8988T (cell line): ENCODE results near the gene TP73.
A peak's percentile ranks its signal among the peaks of the same experiment; 100 is the strongest.

Experiments used
- DNase-seq: peaks from one replicate; pipeline ENCODE4 v3.0.0; 2011

The TP73 gene

DNA sequence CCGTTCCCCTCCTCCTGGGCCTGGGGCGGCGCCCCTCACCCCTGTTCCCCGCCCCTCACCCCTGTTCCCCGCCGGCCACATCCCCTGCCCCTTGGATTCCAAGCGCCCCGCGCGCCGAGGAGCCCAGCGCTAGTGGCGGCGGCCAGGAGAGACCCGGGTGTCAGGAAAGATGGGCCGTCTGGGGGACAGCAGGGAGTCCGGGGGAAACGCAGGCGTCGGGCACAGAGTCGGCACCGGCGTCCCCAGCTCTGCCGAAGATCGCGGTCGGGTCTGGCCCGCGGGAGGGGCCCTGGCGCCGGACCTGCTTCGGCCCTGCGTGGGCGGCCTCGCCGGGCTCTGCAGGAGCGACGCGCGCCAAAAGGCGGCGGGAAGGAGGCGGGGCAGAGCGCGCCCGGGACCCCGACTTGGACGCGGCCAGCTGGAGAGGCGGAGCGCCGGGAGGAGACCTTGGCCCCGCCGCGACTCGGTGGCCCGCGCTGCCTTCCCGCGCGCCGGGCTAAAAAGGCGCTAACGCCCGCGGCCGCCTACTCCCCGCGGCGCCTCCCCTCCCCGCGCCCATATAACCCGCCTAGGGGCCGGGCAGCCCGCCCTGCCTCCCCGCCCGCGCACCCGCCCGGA, at the start of gene TP73:
TP73 (plus strand) TSS at position 587 of the 618 bp plus-strand sequence. CDS start 29,850 bp downstream, outside the sequence.
- DNase-seq = peak; percentile 56

DNA sequence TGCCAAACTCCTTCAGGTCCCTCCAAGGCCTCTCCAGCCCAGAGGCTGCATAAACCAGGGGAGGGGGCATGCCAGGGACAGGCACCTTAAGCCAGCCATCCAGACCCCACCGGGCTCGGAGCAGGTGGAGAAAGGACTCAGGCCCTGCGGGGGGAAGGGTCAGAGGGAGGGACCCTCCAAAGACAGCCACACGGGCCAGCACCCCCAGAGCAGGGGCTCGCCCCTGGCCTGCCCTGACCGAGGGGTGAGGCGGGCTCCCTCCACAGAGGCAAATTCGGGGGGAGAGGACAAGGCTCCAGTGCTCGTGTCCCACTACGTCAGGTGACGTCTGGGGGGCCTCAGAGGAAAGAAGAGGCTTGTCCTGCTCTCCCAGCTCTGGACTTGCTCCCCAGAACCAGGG, 49.2 kb upstream of the TP73 start:
- no peak for DNase-seq

DNA sequence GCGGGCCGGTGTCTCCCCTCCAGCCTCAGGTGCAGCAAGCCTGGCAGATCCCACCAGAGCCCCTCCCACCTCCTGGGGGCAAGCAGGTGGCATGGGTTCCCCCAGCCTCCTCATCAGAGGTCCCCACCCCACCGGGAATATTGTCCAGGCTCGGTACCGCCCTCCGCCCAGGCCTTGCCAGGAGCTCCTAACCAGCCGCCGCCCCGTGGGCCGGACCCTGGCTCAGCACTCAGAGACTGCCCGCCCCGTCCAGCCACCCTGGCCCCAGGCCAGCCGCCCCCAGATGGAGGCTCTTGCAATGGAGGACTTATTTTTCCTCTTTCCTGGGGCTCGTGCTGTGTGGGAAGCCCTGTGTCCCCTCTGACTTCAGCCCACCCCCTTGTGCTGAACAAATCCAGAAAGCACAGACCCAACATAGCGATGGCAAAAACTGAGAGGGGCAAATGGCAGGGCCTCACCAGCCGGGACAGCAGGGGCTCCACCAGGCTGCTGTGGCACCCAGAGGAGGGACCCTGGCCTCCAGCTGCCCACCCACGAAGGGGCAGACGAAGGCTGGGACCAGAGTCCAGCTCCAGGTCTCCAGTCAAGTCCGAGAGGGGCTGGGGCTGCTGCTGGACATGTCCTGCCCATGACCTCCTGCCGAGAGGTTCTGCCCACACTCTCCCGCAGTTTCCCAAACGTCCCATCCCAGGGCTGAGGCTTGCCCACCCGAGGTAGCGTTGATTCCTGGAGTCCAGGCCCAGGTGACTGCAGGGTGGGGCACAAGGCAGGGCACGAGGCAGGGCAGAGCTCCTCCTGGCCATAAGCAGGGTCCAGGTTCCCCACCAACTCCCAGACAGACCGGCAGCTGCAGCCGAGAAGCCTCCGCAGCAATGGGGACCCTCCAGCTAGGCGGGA, 48.5 kb upstream of the TP73 start:
- DNase-seq = no peak

DNA sequence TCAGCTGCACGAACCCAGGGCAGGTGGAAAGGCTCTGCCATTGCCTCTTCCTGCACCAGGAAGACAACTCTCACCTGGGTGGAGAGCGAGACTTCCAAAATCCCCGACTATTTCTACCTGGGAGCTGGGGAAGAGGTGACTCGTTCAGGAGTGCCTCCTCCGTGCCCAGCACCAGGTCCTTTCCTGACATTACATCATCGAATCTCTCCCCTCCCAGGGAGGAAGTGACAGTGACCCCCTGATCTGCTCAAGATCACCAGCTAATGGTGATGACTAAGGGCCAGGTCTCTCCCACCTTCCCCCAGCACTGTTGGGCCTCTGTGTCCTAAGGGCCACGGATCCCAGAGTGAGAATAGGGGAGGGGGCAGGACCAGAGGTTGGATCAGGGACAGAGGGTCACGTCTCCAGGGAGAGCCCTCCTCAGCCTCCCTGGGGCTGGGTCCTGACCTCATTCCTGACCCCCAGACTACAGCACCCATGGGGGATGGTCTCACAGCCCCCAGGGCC, 47.8 kb upstream of the TP73 start:
- DNase-seq = no peak

DNA sequence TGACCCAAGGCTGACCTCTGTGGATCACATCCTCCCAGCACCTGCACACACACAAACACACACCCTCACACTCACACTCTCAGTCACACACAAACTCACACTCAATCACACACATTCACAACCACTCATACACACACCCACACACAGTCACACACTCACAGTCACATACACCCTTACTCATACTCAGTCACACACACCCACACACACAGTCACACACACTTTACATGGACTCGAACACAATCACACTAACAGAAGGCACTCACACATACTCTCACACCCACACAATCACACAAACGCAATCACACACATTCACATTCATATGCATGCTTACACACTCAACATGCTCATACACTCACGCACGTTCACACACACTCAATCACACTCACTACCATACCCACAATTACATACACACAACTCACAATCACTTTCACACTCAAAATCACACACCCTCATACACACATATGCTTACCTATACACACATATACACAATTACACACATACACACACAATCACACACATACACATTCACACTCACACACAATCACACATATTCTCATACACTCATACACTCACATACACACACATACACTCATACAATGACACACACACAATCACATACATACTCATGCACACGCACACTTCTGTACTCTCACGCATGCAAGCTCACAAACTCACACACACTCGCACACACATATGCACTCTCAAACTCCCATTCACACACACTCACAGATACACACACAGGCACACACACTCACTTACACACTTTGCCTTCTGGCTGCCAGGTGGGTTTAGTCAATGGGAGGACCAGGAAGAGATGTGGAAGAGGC, 47.1 kb upstream of the TP73 start:
- no peak for DNase-seq

DNA sequence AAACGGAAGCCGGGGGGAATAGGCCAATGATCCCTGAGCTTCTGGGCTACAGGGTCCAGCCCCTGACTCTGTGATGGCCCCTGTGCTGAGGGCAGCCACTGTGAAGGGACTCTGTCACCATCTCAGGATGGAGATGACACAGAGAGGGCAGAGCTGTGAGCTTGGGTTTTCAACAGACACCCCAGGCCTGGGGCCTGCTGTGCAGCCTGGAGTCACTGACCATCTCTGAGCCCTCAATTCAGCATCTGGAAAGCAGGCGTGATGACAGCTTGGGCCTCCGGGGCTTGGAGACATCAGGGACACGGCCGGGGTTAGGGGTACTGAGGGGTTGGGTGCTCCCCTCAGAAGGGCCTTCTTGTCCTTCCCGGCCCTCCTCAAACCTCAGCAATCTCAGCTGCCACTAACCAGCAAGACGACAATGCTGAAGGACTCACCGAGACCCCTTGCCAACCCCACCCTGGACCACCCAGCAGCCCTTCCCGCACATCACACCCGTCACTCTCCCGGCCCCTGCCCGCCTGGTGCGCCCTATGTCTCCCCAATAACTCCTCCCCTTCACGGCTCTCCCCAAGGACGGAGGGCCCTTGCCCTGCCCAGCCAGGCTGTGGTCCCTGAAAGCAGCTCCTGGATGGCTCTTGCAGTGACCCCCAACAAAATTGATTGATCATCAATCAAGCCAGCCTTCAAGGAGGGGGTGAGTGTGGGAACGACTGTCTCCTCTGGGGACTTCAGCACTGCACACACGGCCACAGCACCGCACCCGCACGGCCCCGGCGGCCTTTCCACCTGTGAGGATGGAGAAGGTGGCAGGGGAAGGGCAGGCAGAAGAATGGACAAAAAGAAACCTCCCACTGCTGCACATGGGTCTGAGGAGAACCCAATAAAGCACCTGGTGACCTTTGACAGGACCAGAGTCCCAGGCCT, 45.3 kb upstream of the TP73 start:
- DNase-seq = no peak

DNA sequence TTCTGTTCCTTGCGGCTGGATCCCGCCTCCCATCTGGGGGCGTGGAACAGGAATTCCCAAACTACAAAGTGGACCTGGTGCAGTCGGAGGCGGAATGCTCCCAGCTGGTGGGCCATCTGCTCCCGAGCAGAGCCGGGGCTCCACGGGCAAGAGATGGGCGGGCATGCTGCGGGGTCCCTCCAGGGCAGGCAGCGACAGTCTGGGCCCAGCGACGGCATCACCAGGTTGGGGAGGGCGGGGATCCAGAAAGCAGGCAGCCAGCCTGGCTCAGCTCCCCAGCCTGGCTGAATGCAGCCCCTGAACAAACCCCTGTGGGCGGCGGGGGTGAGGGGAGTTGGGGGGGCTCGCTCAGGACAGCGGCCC, 44.6 kb upstream of the TP73 start:
- DNase-seq = no peak

DNA sequence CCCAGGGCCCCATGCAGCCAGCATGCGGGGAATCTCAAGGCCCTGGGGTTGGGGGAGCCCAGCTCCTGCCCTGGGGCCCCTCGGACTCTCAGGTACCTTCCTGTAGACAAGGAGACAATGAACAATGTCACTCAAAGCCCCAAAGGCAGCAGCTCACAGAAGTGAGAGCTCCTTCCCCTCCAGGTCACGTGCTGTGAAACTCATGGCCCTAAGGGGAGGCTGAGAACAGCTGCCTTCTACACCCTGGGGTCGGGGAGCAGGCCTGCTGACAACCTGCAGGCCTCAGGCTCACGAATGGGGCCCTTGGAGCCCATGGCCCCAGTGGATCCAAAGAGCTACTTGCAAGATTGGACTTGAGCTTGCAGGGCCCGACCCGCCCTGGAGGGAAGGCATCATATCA, 44.2 kb upstream of the TP73 start:
- DNase-seq = no peak

DNA sequence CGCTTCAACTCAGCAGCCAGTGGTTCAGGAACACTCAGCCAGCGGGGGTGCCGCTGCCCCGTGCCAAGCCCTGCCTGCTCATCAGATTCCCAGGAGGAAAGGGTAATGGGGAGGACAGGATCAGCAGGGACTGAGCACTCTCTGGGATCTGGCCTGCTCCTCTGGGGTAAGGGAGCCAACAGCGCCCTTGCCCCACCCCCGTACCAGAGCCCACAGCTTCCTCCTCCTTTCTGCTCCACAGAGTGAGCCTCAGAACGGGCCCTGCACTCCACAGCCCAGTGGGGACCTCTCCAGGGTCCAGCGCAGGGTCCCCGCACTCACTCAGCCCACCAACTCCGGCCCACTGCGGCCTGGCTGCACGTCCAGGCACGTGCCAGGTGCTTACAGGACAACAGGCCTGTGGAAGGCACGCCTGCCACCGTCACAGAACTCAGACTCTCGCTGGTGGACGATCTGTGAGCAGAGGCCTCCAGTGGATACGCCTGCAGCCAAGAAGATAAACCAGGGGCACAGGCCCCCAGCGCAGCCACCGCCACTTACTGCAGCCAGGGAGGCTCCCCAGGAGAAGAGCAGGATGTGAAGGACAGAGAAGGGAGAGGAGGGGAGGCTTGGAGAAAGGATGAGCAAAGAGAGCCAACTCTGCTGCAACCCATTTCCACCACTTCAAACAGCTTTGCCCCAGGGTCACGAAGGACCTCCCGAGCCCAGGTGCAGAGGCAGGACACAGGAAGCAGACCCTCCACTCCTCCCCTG, 43.1 kb upstream of the TP73 start:
- no peak for DNase-seq

DNA sequence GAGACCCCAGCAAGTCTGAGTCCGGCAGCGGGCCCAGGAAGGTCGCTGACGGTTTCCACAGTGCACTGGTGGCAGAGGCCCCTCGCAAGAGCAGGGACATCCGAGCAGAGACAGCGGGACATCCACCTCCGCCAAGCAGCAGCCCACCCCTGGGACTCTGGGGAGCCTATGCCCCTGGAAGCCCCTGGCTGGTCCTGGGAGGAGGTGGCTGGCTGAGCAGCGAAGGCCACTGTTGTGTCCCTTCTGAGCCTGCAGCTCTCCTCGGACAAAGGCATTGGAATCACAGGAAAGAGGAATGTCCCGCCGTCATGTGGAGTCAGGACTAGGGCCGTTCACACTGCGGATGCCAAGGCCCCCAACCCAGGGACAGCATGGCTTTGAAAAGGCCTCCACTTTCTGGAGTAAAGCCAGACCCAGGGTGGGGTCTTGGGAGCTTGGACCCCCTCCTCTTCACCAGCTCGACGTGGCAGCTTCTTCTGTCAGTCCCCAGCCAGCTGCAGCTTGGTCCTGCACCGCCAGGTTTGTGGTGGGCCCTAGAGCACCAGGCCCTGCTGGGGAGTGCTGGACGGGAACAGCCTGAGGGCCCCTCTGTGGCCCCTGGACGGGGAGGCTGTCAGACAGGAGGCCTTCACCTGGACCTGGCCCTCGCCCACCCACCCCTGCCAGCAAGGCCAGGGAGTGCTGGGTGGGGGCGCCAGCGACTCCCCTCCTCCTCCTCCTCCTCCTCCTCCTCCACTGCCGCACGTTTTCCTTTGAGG, 42.4 kb upstream of the TP73 start:
- DNase-seq = no peak

DNA sequence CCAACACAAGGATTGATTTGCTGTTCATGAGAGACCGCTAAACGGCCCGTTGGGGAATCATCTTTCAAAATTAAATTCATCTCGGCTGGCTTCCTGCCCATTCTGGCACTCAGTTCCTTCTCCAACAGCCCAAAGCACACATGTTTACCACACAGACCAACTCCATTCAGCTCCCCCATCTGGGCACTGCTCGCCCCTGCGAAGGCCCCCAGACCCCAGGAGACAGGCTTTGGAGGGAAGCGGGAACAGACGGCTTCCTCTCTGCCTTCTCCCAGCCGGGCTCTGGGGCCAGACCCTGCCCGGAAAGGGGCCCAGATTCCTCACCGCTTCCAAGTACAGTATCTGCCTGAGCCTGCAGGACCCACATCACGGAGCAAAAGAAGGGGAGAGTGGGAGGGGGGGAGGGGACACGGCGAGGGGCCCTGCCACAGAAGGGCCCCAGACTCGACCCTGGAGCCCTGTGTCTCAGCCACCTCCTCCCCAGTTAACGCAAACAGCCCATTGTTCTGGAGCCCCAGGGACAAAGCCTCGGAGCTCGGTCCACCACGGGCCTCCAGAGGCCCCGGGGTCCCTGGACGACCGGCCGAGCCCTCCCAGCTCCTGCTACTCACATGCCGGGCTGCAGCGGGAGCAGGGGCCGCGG, 41.7 kb upstream of the TP73 start:
- no peak for DNase-seq

DNA sequence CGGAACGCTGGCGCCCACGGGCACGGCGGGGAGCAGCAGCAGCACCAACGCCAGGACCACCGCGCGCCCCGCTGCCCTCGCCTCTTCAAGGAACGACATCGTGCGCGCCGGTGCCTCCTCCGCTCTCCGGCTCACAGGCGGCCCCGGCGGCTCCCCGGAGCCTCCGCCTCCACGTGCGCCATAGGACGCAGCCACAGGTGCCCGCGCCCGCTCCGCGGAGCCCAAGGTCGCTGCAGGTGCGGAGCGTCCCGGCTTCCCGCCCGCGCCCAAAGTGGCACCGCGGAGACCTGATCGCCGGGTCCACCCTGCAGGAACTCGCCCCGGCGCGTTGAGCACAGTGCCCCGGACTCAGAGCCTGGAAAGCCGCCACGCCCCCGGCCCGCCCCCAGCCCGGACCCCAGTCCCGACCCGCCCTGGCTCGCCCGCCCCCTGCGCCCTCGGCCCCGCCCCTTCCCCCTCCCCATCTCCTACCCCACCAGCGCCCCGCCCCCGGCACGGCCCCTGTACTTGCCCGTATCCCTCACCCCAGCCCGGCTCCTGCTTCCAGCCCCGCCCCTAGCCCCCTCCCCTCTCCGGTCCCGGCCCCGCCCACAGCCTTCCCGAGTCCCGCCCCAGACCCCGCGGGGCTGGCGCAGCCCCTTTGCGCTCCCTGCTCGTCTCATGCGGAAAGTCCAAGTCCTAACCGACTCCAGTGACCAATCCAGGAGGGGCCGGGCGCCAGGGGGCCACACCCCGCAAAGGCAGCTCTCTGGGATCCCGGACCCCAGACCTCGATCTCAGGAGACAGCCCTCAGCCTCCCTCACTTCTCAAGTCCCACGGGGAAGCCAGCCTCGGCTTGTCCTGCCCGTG, 40.9 kb upstream of the TP73 start, which contains the start of gene MEGF6:
MEGF6 (minus strand) TSS at position 339 of the 850 bp plus-strand sequence; CDS start at position 99, 240 bp downstream.
- DNase-seq = peak; percentile 78

DNA sequence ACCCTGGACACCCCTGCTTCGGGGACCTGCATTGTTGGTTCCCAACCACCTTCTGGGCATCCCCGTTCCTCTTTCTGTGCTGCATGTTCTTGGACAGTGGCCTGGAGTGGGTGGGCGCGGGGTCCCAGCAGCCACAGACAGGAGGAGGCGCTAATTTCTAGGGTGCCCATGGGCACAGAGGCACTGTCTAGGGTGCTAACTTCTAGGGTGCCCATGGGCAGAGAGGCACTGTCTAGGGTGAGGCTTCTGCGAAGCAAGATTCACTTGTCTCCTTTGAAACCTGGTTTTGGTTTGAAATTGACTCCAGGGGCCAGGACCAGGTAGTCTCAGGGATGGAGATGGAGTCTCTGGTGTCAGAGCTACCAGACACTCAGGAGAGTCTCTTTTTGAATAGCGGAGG, 40.2 kb upstream of the TP73 start:
- DNase-seq = no peak

DNA sequence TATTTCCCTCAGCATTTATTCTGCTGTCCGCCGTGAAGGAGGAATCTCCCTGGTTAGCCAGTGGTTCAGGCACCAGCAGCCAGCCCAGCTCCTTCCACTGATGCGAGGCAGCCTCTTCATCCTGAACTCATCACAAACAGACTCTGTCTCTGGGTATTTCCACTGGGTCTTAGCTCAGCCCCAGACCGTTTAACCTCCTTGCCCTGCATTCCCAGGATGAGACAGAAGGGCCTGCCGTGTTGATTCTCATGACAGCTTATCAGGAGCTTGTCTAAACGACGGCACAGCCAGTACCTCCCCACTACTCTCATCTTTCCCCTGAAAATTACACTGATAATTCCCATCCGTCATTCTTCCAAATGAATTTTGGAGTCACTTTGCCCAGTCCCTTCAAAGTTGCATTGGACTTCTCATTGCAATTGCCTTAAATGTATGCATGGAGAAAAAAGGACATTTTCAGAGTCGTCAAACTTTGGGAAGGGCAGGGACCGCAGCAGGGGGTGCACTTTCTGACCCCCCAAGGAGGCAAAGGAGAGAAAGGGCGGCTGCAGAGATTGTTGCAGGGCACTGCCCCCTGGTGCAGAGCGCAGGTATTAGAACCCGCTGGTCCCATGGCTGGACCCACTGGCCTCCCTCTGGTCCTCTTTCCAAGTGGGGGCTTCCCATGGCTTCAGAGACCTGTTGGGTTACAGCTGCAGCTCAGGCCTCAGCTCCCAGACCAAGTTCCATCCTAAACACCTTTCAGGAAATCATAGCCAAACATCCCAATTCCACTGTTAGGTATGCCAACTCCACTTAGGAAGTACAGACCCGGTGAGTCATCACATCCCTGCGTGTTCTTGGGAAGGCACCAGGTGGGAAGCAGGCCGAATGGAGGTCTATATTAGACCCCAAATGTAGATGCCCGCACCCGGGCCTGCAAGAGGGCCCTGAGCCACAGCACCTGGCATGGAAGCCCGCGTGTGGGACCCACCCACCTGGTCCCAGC, 37.3 kb upstream of the TP73 start:
- no peak for DNase-seq

DNA sequence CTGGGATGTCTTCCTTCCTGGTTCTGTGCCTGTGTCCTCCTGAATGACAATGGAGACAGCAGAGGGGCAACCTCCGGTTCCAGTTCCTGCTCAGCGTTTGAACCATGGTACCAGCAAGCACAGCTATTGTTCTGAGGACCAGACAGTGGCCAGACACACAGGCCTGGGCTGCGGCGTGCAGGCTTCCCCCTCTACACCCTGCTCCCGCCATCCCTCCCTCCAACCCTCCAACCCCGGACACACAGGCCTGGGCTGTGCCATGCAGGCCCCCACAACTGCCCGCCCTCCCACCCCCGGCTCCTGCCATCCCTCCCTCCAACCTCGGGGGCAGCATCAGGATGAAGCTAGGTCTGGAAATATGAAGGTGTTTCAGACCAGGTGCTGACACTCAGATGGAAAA, 35.5 kb upstream of the TP73 start:
- no peak for DNase-seq

DNA sequence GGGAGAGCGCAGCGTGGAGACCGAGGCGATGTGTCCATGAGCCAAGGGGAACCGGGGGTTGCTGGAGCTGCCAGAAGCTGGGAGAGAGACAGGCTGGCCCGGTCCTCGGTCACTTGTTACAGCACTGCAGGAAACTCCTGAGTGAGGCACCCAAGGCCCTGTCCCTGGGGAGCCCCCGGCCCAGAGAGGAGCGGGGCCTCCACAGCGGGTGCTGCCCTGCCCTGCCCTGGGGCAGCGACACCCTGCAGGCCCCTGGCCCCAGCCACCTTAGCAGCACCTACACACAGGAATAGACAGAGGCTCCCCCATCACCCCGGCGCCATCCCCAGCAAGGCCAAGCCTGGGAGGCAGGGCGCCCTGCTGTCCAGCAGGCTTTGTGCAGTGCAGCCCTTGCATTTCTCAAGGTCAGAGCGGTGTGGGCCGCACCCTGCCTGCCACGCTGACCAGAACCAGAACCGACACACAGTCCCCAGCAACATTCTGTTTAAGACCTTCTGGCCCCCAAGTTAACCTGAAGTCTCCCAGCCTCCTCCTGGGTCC, 34.4 kb upstream of the TP73 start:
- no peak for DNase-seq

DNA sequence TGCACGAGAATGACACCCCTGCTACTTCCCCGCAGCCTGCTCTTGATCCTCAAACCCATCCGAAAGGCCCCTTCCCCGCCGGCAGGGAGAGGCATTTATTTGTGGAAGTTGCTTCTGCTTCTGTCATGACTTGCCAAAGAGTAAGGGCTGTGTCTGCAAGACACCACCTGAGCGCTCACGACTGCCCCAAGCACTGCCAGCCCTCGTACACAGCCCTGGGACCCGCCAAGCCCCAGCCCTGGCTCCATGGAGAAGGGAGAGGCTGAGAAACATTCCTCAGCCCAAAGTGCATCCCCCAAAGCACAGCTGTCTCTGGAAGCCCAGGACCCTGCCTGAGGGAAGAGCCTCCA, 33.8 kb upstream of the TP73 start:
- DNase-seq = no peak
